HEK293 (cell line): Measurements from ENCODE around the gene ENTPD8.

Experiments
- CTCF ChIA-PET: fragments of 350-600 bp; formaldehyde crosslinking; extraction: SDS; loops from one replicate; lab custom pipeline; 2021; ENCODE audit warnings: antibody characterized with exemption; lab: Yijun Ruan, JAX
- POLR2A ChIA-PET: fragments of 300-600 bp; formaldehyde crosslinking; extraction: SDS; loops from one replicate; lab custom pipeline; 2020; ENCODE audit warnings: antibody characterized with exemption, inconsistent platforms; lab: Yijun Ruan, JAX
- H3K27ac ChIP-seq: fragments of 200-500 bp; sonication (Bioruptor generic); 2 replicates; pipeline ENCODE4 v1.5.1; 2014; ENCODE audit warnings: low read depth, low read length, control low read depth, inconsistent platforms; ENCODE audit errors: extremely low read depth
- H3K36me3 ChIP-seq, 2 experiments: fragments of 200-500 bp in 1 of 2; sonication (Bioruptor generic) in 1 of 2; 1 replicate in 1 of 2; 2 replicates in 1 of 2; pipeline ENCODE4 v1.5.1; 2014 to 2017; ENCODE audit warnings: inconsistent platforms in 2 of 2, low read length in 2 of 2; ENCODE audit not compliant: control insufficient read depth in 2 of 2, insufficient read depth in 1 of 2
- H3K4me1 ChIP-seq: fragments of 200-500 bp; sonication (Bioruptor generic); 2 replicates; pipeline ENCODE4 v1.5.1; 2014; ENCODE audit warnings: mild to moderate bottlenecking, low read length, inconsistent platforms; ENCODE audit not compliant: control insufficient read depth, insufficient read depth
- H3K4me3 ChIP-seq: 2 replicates; pipeline ENCODE4 v1.5.1; 2011; ENCODE audit warnings: low read depth, mild to moderate bottlenecking, control low read depth, low read length, moderate library complexity
- H3K9me3 ChIP-seq: fragments of 200-500 bp; sonication (Bioruptor generic); 2 replicates; pipeline ENCODE4 v1.5.1; 2014; ENCODE audit warnings: low read depth, low read length, inconsistent platforms; ENCODE audit not compliant: control insufficient read depth, insufficient read depth
- GLI2 ChIP-seq: fragments of 450-650 bp; formaldehyde crosslinking; IDR thresholded peaks from 2 replicates; pipeline ENCODE4; 2017; ENCODE audit warnings: missing biosample characterization, missing genetic modification characterization, low read depth, borderline replicate concordance
- IKZF3 ChIP-seq: fragments of 450-650 bp; IDR thresholded peaks from 2 replicates; pipeline ENCODE4 v1.5.0; 2018; ENCODE audit warnings: missing biosample characterization, mild to moderate bottlenecking, missing genetic modification characterization, moderate library complexity
- ZBTB17 ChIP-seq: fragments of 450-650 bp; formaldehyde crosslinking; IDR thresholded peaks from 2 replicates; pipeline ENCODE4 v1.5.1; 2016; ENCODE audit warnings: missing biosample characterization, missing genetic modification characterization
- ZFP37 ChIP-seq: fragments of 450-650 bp; formaldehyde crosslinking; IDR thresholded peaks from 2 replicates; pipeline ENCODE4 v1.5.1; 2016; ENCODE audit warnings: missing biosample characterization, missing genetic modification characterization
- ZNF23 ChIP-seq: fragments of 450-650 bp; formaldehyde crosslinking; IDR thresholded peaks from 2 replicates; pipeline ENCODE4 v1.5.1; 2016; ENCODE audit warnings: missing biosample characterization, missing genetic modification characterization, borderline replicate concordance
- ZNF416 ChIP-seq: fragments of 450-650 bp; formaldehyde crosslinking; IDR thresholded peaks from 2 replicates; pipeline ENCODE4 v1.5.1; 2016; ENCODE audit warnings: missing biosample characterization, missing genetic modification characterization
- ZNF596 ChIP-seq: fragments of 450-650 bp; IDR thresholded peaks from 2 replicates; pipeline ENCODE4 v1.5.0; 2018; ENCODE audit warnings: missing biosample characterization, mild to moderate bottlenecking, missing genetic modification characterization, moderate library complexity
- ZNF621 ChIP-seq: fragments of 450-650 bp; formaldehyde crosslinking; IDR thresholded peaks from 2 replicates; pipeline ENCODE4 v1.5.1; 2017; ENCODE audit warnings: missing biosample characterization, missing genetic modification characterization
- ZNF791 ChIP-seq: fragments of 450-650 bp; formaldehyde crosslinking; IDR thresholded peaks from 2 replicates; pipeline ENCODE4 v1.5.1; 2016; ENCODE audit warnings: missing biosample characterization, missing genetic modification characterization
- TF ChIP-seq, protein P1 (sequence below): fragments of 450-650 bp; formaldehyde crosslinking; IDR thresholded peaks from 2 replicates; pipeline ENCODE4 v1.5.1; 2016; ENCODE audit warnings: missing biosample characterization, missing genetic modification characterization
- TF ChIP-seq, protein P2 (sequence below): fragments of 450-650 bp; formaldehyde crosslinking; IDR thresholded peaks from 2 replicates; pipeline ENCODE4 v1.5.1; 2016; ENCODE audit warnings: missing biosample characterization, missing genetic modification characterization

Gene ENTPD8

DNA sequence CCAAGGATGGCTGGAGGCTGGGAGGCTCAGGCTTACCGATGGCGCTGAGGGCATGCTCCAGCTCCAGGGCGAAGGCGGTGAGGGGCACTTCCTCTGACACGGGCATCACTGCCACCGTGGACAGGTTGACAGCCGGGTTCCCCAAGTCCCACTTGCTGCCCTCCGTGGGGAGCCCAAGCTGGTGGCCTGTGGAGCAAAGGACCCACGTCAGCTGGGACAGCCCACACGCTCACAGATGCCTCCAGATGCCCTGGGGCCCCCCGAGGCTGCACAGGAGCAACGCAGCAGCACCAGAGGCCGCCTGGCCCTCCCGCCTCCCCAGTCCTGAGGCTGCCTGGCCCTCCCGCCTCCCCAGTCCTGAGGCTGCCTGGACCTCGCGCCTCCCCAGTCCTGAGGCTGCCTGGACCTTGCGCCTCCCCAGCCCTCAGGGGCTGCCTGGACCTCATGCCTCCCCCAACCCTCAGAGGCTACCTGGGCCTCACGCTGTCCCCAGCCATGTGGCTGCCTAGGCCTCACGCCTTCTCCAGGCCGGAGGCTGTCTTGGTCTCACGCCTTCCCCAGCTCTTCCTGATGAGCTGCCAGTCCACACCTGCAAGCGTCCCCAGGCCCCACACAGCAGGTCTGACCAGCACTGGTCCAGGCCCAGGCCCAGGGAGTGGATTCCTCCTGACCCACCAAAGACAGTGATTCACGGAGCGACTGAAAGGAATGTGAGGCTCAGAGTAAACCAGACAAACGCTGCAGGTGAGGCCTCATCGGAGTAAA, 43.6 kb upstream of the ENTPD8 start (continued):
- TF ChIP-seq ZNF23 (tag by site-specific recombination) = no peak

DNA sequence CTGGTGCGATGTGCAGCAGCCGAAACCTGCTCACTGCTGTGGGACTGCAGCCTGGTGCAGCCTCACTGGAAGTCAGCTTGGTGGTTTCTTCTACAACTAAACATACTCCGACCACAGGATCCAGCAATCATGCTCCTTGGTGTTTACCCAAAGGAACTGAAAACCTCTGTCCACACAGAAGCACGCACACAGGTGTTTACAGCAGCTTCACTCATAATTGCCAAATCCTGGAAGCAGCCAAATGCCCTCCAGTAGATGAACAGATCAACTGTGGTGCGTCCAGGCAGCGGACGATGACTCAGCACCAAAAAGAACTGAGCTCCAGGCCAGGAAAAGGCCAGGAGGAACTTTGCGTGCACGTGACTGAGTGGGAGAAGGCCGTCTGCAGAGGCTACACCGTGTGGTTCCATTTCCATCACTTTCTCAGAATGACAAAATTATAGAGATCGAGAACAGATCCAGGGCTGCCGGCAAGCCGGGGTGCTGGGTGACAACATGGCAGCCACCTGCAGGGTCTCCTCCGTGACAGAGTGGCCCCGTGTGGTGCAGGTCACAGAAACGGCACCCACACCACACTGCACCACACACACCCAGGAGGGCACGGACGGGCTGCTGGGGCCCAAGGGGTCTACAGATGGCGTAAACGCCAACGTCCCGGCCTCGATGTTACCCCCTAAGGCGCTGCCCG, 41.1 kb upstream of the ENTPD8 start:
- Histone ChIP-seq H3K36me3 (no peaks in the 10 kb centered on the region), H3K4me1 (no peaks in the 10 kb centered on the region), H3K4me3 (no peak overlapping the region), H3K9me3 (no peaks in the 10 kb centered on the region), H3K27ac (no peak overlapping the region)
- TF ChIP-seq ZBTB17 (tag by site-specific recombination) = 0 out of 2 replicates have a peak, but pooled peaks have one; percentile 24
- TF ChIP-seq, protein P1, sequence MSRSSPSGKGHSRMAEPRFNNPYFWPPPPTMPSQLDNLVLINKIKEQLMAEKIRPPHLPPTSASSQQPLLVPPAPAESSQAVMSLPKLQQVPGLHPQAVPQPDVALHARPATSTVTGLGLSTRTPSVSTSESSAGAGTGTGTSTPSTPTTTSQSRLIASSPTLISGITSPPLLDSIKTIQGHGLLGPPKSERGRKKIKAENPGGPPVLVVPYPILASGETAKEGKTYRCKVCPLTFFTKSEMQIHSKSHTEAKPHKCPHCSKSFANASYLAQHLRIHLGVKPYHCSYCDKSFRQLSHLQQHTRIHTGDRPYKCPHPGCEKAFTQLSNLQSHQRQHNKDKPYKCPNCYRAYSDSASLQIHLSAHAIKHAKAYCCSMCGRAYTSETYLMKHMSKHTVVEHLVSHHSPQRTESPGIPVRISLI (tag by site-specific recombination) = no peak
- CTCF ChIA-PET = interaction anchor here (0.7 to 1.8 kb wide), 4 partner anchors 12 to 63 kb away, joined by 3 to 5 read pairs (median 3); partner anchors contain the start of genes EXD3 and NOXA1
- POLR2A ChIA-PET = interaction anchor here (1.0 to 1.4 kb wide), 3 partner anchors 23 to 59 kb away, joined by 3 to 5 read pairs (median 4); partner anchors contain the start of genes EXD3, NOXA1 and NSMF

DNA sequence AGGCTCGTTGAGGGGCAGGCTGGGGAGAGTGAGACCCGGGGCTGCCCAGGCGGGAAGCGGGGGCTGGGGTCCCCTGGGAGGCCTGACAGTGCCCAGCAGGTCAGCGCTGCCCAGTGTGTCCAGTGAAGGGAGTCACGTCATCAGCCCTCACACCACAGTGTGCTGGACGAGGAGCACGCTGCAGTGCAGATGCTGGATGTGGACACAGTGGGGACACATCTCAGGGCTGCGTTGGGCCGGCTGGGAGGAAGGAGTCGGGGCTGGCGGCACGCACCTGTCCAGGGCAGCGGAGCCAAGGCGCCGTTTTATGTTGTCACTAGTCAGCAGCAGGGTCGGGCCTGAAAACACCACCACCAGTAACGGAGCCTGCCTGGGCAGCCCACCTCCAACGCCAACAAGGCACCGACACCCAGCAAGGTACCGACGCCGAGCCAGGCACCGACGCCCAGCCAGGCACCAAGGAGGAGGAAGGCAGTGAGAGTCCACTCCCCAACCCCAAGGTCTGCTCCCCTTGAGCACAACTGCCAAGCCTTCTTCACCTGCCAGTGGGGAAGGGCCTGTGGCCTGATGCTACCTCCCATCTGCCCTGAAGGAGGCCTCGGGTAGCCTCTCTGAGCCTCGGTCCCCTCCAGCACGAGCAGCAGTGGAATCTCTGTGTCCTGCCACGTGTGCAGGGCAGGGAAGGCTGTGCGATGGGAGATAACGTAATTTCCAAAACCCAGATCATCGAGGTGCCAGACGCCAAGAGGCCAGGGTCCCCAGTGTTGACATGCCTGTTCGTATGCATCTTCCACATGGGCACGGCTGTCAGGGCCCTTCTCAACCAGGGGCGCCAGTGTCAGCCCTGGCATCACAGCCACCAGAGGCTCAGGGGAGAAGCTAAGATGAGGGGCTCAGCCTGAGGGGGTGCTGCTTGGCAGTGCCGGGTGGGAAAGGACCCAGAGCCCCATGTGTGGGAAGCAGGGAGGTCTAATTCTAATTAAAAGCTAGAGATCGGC, 39.8 kb upstream of the ENTPD8 start:
- Histone ChIP-seq H3K4me3 (no peak overlapping the region), H3K27ac (no peak overlapping the region), H3K36me3 (no peaks in the 10 kb centered on the region), H3K9me3 (no peaks in the 10 kb centered on the region), H3K4me1 (no peaks in the 10 kb centered on the region)
- POLR2A ChIA-PET = no interaction called here
- TF ChIP-seq GLI2 (tag by site-specific recombination) (no peak), ZNF791 (tag by site-specific recombination) (no peak), ZNF416 (tag by site-specific recombination) (no peak), ZFP37 (tag by site-specific recombination) (no peak), ZNF621 (tag by site-specific recombination) (no peak), IKZF3 (tag by site-specific recombination) (no peak), ZNF596 (no peak)
- TF ChIP-seq, protein P2, sequence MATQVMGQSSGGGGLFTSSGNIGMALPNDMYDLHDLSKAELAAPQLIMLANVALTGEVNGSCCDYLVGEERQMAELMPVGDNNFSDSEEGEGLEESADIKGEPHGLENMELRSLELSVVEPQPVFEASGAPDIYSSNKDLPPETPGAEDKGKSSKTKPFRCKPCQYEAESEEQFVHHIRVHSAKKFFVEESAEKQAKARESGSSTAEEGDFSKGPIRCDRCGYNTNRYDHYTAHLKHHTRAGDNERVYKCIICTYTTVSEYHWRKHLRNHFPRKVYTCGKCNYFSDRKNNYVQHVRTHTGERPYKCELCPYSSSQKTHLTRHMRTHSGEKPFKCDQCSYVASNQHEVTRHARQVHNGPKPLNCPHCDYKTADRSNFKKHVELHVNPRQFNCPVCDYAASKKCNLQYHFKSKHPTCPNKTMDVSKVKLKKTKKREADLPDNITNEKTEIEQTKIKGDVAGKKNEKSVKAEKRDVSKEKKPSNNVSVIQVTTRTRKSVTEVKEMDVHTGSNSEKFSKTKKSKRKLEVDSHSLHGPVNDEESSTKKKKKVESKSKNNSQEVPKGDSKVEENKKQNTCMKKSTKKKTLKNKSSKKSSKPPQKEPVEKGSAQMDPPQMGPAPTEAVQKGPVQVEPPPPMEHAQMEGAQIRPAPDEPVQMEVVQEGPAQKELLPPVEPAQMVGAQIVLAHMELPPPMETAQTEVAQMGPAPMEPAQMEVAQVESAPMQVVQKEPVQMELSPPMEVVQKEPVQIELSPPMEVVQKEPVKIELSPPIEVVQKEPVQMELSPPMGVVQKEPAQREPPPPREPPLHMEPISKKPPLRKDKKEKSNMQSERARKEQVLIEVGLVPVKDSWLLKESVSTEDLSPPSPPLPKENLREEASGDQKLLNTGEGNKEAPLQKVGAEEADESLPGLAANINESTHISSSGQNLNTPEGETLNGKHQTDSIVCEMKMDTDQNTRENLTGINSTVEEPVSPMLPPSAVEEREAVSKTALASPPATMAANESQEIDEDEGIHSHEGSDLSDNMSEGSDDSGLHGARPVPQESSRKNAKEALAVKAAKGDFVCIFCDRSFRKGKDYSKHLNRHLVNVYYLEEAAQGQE (tag by site-specific recombination) = no peak
- CTCF ChIA-PET = interaction anchor here (0.5 to 0.9 kb wide), 4 partner anchors 9 to 54 kb away, joined by 3 to 7 read pairs (median 4); no protein-coding TSS in a partner anchor
